ENCODE data around the gene IL17C. TPM values are rescaled to one million over a fixed set of nuclear protein-coding genes. Genes with fewer than 3 reads are reported as not detected.

Gene IL17C
- total RNA-seq, result not detected
- long read RNA-seq, result 0 reads

GRCh38 chr16:88638323-88639230, at the start of gene IL17C:
Gene IL17C, plus strand, starts transcription at chr16:88638572. Its CDS starts 70 bp downstream, at chr16:88638642.
- no peak for DNase-seq (ENCODE audit: low spot score)

GRCh38 chr16:88588754-88589153, 49.6 kb upstream of the IL17C start:
- no peak for DNase-seq (ENCODE audit: low spot score)

- DNase-seq (ENCODE audit: low spot score), result no peak
Measured at GRCh38 chr16:88589441-88589840, 48.9 kb upstream of the IL17C start.

GRCh38 chr16:88591577-88592021, 46.8 kb upstream of the IL17C start:
- DNase-seq (ENCODE audit: low spot score), result no peak

- DNase-seq (ENCODE audit: low spot score), result no peak
Measured at GRCh38 chr16:88593061-88593460, 45.3 kb upstream of the IL17C start.

GRCh38 chr16:88593489-88593888, 44.9 kb upstream of the IL17C start:
- no peak for DNase-seq (ENCODE audit: low spot score)

- no peak for DNase-seq (ENCODE audit: low spot score)
Measured at GRCh38 chr16:88593910-88594309, 44.5 kb upstream of the IL17C start.

GRCh38 chr16:88595101-88595500, 43.3 kb upstream of the IL17C start:
- DNase-seq (ENCODE audit: low spot score), result no peak

GRCh38 chr16:88595921-88596320, 42.5 kb upstream of the IL17C start:
- DNase-seq (ENCODE audit: low spot score), result no peak

GRCh38 chr16:88596483-88596882, 41.9 kb upstream of the IL17C start:
- no peak for DNase-seq (ENCODE audit: low spot score)

GRCh38 chr16:88597856-88598491, 40.4 kb upstream of the IL17C start:
- no peak for DNase-seq (ENCODE audit: low spot score)

- DNase-seq (ENCODE audit: low spot score), result no peak
Measured at GRCh38 chr16:88599092-88599733, 39.2 kb upstream of the IL17C start.

GRCh38 chr16:88599825-88600538, 38.4 kb upstream of the IL17C start:
- DNase-seq (ENCODE audit: low spot score), result no peak

- no peak for DNase-seq (ENCODE audit: low spot score)
Measured at GRCh38 chr16:88600539-88600896, 37.9 kb upstream of the IL17C start.

- no peak for DNase-seq (ENCODE audit: low spot score)
Measured at GRCh38 chr16:88601313-88602036, 36.9 kb upstream of the IL17C start.

GRCh38 chr16:88602091-88602490, 36.3 kb upstream of the IL17C start:
- no peak for DNase-seq (ENCODE audit: low spot score)

- DNase-seq (ENCODE audit: low spot score), result no peak
Measured at GRCh38 chr16:88605186-88606147, 32.9 kb upstream of the IL17C start.

- DNase-seq (ENCODE audit: low spot score), result no peak
Measured at GRCh38 chr16:88606148-88606757, 32.1 kb upstream of the IL17C start.

GRCh38 chr16:88608076-88608475, 30.3 kb upstream of the IL17C start:
- DNase-seq (ENCODE audit: low spot score), result no peak

All from mesenteric fat pad (tissue), 1 donor.